ENCODE measurements around the gene STAB1.
A peak's percentile ranks its signal among the peaks of the same experiment; 100 is the strongest.

The STAB1 gene

GRCh38 chr3:52480768-52481715, 14.1 kb upstream of the STAB1 start:
- in situ Hi-C loops (cut with HindIII; ENCODE audit: low sequenced_read_pairs), result no loop called here
- no peak for TF ChIP-seq CTCF (IDR thresholded peaks at IDR 0.05; ENCODE audit: low read depth, low read length, missing control alignments)
- DNase-seq (ENCODE audit: low read depth), result no peak
- no peak overlapping the region for H3K4me3 ChIP-seq (ENCODE audit: low read depth, low read length)

DNA sequence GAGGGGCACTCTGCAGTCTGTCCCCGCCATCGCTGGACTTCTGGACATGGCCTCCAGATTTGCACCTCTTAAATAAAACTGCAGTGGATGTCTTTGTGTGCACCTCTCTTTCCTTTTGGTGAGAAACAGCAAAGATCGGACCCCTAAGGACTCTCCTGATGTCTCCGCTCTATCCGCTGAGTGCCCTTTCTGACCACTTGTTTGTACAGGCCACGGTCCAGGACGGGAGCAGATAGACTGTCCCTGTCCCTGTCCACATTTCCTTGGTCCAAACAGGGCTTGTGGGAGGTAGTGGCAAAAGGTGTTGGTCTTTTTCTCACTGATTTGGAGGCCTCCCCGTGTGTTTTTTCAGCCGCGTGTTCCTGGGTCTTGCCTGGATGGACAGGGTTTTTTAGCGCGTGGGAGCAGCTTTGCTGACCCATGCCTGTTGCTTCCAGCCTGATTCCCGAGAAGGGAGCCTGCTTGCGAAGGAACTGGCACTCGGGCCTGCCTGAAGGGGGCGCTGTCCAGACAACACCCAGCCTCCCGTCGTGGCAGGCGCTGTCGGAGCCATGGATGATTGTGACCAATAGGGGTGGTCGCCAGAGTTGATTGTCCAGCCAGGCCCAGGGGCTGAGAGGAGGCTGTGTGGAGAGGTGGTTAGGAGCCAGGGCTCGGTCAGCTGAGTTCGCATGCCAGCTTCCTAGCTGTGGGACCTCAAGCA, 13.2 kb upstream of the STAB1 start:
- H3K4me3 ChIP-seq (ENCODE audit: low read depth, low read length), result no peak overlapping the region
- DNase-seq (ENCODE audit: low read depth), result no peak
- TF ChIP-seq CTCF (IDR thresholded peaks at IDR 0.05; ENCODE audit: low read depth, low read length, missing control alignments), result peak; percentile 34
- in situ Hi-C loops (cut with HindIII; ENCODE audit: low sequenced_read_pairs), result no loop called here

GRCh38 chr3:52483081-52483480, 12.1 kb upstream of the STAB1 start:
- TF ChIP-seq CTCF (IDR thresholded peaks at IDR 0.05; ENCODE audit: low read depth, low read length, missing control alignments), result no peak
- H3K4me3 ChIP-seq (ENCODE audit: low read depth, low read length), result no peak overlapping the region

DNA sequence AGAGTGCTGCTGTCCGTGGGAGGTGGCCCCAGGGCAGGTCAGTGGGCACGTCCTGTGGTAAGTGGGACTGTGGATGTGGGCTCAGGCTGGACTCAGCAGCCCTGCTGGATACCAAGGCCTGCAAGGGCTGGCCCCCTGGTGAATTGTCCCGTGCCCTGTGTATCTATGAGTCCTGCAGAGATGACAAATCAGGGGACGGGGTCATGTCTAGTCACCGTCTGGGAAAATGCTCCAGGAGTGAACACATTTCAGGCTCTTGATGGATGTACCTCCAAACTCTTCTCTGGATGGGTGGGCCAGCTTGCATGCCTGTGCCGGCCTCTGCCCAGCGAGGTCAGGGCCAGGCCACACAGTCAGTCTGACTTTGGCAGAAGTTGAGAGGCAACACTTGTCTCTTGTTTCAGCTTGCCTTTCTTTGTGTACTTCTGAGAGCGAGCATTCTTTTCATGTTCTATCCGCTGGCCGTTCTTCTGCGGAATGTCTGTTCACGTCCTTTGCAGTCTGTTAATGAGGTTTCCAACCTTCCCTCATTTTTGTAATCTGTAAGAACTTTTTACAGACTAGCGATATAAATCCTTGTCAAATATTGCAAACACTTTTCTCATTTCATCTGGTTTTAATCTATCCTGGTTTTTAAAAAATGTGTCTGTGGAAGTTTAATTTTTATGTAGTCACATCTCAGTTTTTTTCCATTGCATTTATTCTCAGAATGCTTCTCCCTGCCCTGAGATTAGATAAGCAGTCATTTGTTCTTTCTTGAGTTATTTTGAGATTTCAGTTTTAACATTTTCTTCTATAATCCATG, 11.4 kb upstream of the STAB1 start:
- no peak for TF ChIP-seq CTCF (IDR thresholded peaks at IDR 0.05; ENCODE audit: low read depth, low read length, missing control alignments)
- DNase-seq (ENCODE audit: low read depth), result no peak
- in situ Hi-C loops (cut with HindIII; ENCODE audit: low sequenced_read_pairs), result no loop called here
- no peak overlapping the region for H3K4me3 ChIP-seq (ENCODE audit: low read depth, low read length)

More at GRCh38 chr3:52483081-52483480, 12.1 kb upstream of the STAB1 start:
- in situ Hi-C loops (cut with HindIII; ENCODE audit: low sequenced_read_pairs), result no loop called here
- DNase-seq (ENCODE audit: low read depth), result no peak

- TF ChIP-seq CTCF (IDR thresholded peaks at IDR 0.05; ENCODE audit: low read depth, low read length, missing control alignments), result no peak
- no peak for DNase-seq (ENCODE audit: low read depth)
- in situ Hi-C loops (cut with HindIII; ENCODE audit: low sequenced_read_pairs), result no loop called here
- no peak overlapping the region for H3K4me3 ChIP-seq (ENCODE audit: low read depth, low read length)
Observed at GRCh38 chr3:52484680-52485461, 10.3 kb upstream of the STAB1 start.
